AG09309 (cell line): ENCODE measurements around the gene BAIAP2L2.

ENCODE experiments used
- DNase-seq: peaks from one replicate; pipeline ENCODE4 v3.0.0-alpha.2; 2010; ENCODE audit warnings: low read depth
- H3K4me3 ChIP-seq: 2 replicates; pipeline ENCODE4 v1.5.1; 2011; ENCODE audit warnings: mild to moderate bottlenecking, low read depth, low read length, moderate library complexity; ENCODE audit not compliant: control insufficient read depth
- TF ChIP-seq, protein P1 (sequence below): IDR thresholded peaks from 2 replicates; pipeline ENCODE4 v1.5.1; 2011; ENCODE audit warnings: mild to moderate bottlenecking, low read depth, low read length, inconsistent platforms; ENCODE audit not compliant: insufficient read depth, control insufficient read depth; ENCODE audit errors: missing control alignments

The BAIAP2L2 gene

GRCh38 chr22:38144025-38144405 is 33.5 kb upstream of the BAIAP2L2 start:
- TF ChIP-seq, protein P1, sequence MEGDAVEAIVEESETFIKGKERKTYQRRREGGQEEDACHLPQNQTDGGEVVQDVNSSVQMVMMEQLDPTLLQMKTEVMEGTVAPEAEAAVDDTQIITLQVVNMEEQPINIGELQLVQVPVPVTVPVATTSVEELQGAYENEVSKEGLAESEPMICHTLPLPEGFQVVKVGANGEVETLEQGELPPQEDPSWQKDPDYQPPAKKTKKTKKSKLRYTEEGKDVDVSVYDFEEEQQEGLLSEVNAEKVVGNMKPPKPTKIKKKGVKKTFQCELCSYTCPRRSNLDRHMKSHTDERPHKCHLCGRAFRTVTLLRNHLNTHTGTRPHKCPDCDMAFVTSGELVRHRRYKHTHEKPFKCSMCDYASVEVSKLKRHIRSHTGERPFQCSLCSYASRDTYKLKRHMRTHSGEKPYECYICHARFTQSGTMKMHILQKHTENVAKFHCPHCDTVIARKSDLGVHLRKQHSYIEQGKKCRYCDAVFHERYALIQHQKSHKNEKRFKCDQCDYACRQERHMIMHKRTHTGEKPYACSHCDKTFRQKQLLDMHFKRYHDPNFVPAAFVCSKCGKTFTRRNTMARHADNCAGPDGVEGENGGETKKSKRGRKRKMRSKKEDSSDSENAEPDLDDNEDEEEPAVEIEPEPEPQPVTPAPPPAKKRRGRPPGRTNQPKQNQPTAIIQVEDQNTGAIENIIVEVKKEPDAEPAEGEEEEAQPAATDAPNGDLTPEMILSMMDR: no peak
- no peak overlapping the region for H3K4me3 ChIP-seq
- no peak for DNase-seq

DNA sequence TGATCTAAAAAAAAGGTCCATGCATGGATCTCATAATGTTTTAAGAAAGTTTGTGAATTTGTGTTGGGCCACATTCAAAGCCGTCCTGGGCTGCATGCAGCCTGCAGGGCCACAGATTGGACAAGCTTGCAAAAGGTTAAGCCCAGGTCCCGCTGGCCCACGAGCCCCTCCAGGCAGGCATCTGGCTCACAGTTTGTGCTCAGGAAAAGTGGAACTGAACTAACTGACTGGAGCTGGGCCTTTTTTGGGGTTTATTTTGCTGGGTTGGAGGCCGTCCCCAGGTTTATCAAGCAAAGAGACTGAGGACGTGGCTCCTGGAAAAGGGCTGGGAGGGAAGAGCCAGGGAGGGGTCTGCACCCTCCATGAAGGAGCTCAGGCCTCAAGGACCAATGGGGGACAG is 32.1 kb upstream of the BAIAP2L2 start:
- no peak for DNase-seq
- TF ChIP-seq, protein P1: no peak

DNA sequence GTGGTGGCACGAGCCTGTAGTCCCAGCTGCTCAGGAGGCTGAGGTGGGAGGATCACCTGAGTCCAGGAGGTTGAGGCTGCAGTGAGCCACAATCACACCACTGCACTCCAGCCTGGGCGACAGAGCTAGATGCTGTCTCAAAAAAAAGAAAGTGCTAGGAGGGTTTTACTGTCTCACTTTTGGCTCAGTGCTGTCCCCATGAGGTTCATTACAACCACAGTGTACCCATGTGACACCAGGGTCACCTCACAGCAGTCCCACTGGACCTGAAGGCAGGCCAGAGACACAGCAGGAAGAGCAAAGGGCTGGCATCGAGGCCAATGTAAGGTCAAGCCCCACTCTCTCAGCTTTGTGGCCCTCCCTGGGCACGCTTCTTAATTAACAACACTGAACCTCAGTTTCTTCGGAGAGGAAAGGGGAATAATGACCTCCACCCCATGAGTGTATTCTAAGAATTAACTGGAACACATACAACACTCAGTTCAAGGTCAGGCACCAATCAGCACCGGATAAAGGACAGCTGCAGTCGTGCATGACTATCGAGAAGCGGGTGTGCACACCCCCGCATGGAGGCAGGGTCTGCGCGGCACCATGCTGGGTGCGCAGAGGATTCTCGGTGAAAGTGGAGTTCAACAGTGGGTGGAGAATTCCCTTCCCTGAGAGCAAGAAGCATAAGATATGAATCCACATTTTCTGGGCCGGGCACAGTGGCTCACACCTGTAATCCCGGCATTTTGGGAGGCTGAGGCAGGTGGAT is 30.9 kb upstream of the BAIAP2L2 start:
- TF ChIP-seq, protein P1: no peak
- no peak for DNase-seq
- no peak overlapping the region for H3K4me3 ChIP-seq

More for the DNA sequence above, 32.1 kb upstream of the BAIAP2L2 start:
- no peak overlapping the region for H3K4me3 ChIP-seq

GRCh38 chr22:38139901-38140300 is 29.4 kb upstream of the BAIAP2L2 start:
- TF ChIP-seq, protein P1: no peak
- H3K4me3 ChIP-seq: no peak overlapping the region
- DNase-seq: no peak

DNA sequence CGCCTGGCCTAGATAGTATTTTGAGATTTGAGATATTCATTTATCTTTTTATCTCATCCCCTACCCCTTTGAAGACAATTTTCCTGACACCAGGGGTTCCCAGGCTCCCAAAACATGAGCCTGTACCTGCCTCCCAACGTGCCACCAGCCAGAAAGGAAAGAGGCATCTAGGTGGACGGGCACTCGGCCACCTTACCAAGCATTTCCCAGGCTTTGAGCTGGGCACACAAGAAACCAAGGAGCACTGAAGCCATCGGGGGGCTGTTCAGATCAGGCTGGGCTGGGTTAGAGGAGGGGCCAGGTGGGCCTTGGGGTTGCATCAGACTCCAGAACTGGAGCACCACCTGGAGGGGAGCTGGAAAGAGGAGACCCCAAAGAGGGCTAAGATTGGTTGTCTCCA is 28.5 kb upstream of the BAIAP2L2 start:
- TF ChIP-seq, protein P1: no peak
- no peak for DNase-seq
- H3K4me3 ChIP-seq: no peak overlapping the region

DNA sequence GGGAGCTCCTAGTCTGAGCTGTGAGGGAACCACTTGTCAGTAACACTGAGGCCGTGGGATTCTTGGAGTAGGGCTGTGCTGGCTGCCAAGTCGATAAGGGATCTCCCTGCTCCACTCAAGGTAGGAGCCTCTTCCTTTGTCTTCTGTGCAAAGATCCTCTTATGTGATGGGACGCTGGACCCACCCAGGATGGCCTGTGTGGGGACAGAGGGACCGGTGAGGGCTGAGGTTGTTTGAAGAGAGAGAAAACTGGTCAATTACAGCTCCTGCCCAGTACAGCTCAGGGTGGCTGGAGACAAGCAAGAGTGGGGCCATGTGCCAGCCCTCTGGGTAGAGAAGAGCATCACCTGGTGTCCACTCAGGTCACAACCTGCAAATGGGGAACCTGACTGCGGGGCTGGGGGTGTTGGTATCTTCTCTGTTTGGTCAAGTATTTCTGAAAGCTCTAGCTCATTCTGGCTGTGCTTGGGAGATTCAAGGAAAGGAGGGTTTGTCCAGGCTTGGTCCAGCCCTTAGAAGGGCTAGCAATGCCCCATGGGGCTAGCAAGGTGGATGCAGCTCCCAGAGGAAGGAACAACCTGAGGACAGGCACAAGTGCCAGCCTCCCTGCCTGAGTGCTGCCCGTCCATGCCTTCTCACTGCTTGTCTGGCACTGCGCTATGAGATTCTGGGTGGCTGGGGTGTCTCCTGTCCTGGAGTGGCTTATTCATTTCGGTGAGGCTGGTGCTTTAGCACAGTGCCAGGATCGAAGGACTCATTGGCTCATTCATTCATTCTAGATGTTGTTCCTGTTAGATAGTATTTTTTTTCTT is 27.6 kb upstream of the BAIAP2L2 start:
- no peak overlapping the region for H3K4me3 ChIP-seq
- TF ChIP-seq, protein P1: no peak
- no peak for DNase-seq
